ENCODE measurements around the gene CH25H.
"Not testable (repeated sequence)": the region's sequence is repeated elsewhere in the genome, so short reads cannot be mapped to it uniquely, and the experiment has no call there.

GRCh38 chr10:89255091-89255579, 48.0 kb upstream of the CH25H start:
- TF ChIP-seq, protein P1, sequence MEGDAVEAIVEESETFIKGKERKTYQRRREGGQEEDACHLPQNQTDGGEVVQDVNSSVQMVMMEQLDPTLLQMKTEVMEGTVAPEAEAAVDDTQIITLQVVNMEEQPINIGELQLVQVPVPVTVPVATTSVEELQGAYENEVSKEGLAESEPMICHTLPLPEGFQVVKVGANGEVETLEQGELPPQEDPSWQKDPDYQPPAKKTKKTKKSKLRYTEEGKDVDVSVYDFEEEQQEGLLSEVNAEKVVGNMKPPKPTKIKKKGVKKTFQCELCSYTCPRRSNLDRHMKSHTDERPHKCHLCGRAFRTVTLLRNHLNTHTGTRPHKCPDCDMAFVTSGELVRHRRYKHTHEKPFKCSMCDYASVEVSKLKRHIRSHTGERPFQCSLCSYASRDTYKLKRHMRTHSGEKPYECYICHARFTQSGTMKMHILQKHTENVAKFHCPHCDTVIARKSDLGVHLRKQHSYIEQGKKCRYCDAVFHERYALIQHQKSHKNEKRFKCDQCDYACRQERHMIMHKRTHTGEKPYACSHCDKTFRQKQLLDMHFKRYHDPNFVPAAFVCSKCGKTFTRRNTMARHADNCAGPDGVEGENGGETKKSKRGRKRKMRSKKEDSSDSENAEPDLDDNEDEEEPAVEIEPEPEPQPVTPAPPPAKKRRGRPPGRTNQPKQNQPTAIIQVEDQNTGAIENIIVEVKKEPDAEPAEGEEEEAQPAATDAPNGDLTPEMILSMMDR (IDR thresholded peaks at IDR 0.05), result not testable (repeated sequence)
- TF ChIP-seq POLR2AphosphoS5, POLR2A, EP300 (IDR thresholded peaks at IDR 0.05): not testable (repeated sequence)
